ENCODE data around the gene C2CD4C.
"Not testable (repeated sequence)": the region's sequence is repeated elsewhere in the genome, so short reads cannot be mapped to it uniquely, and the experiment has no call there.

The C2CD4C gene

DNA sequence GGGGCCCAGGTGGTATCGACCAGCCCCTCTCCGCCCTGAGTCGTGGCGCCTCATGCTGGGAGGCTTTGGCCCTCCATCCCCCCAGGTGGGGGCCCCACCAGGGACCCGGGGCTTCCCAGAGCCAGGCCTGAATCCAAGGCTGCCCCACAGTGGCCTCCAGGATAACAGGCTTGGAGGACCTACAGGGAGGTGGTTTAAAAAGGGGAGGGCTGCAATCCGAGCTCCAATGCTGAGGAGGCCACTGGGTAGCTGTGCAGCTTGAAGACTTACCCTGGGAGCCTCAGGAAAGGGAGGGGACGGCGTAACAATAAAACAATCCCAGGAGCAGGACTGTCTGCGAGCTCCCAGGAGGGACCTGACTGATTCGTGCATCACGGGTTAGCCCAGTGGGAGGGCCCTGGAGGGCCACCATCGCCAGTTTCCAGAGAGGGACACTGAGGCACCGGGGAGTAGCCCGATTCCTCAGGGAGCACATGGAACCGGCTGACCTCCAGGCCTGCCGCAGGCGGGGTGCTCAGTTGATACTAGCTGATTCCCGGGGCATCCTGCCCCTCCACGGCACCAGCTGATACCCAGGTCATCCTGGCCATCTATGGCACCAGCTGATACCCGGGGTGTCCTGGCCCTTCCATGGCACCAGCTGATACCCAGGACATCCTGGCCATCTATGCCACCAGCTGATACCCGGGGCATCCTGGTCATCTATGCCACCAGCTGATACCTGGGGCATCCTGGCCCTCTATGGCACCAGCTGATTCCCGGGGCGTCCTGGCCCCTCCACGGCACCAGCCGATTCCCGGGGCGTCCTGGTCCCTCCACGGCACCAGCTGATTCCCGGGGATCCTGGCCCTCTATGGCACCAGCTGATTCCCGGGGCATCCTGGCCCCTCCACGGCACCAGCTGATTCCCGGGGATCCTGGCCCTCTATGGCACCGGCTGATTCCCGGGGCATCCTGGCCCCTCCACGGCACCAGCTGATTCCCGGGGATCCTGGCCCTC lies 3.7 kb upstream of the C2CD4C start:
- H3K27me3 Mint-ChIP-seq (ENCODE audit: low read depth): peaks cover 12% of the 10 kb centered on the region
- no peak overlapping the region for H3K27ac Mint-ChIP-seq
- H3K4me1 Mint-ChIP-seq (ENCODE audit: low read depth): peaks cover 4% of the 10 kb centered on the region
- no peaks in the 10 kb centered on the region for H3K9me3 Mint-ChIP-seq
- no peaks in the 10 kb centered on the region for H3K36me3 Mint-ChIP-seq (ENCODE audit: low read depth)
- H3K4me3 Mint-ChIP-seq: no peak overlapping the region

DNA sequence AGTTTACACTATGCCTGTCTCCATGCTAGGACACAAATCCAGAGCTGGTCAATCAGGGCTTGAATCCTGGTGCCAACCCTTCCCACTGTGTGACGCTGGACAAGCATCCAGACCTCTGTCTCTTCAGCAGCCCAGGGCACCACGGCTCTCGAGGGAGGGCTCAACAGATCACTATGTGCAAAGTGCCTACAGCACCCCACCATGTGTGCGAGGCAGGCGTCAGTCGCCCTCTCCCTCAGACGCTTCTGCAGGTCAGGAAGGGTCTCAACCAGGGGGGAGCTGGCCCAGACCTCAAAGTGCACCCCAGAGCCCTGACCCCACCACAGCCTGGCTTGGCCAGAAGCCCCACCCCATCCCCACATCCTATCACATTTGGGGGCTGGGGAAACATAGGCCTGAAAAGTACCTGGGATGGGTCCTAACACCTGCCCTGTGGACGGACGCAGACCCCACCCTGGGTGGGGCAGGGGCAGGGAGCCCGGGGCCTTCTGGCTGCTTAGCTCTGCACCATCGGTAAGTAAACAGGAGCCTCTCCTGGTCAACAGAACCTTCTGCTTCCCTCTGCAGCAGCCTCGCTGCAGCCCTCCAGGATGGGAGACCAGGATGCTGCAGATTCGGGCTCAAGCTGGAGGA lies 2.9 kb upstream of the C2CD4C start:
- peaks cover 12% of the 10 kb centered on the region for H3K27me3 Mint-ChIP-seq (ENCODE audit: low read depth)
- H3K4me1 Mint-ChIP-seq (ENCODE audit: low read depth): peaks cover 4% of the 10 kb centered on the region
- H3K9me3 Mint-ChIP-seq: no peaks in the 10 kb centered on the region
- H3K36me3 Mint-ChIP-seq (ENCODE audit: low read depth): no peaks in the 10 kb centered on the region
- H3K4me3 Mint-ChIP-seq: no peak overlapping the region
- no peak overlapping the region for H3K27ac Mint-ChIP-seq

DNA sequence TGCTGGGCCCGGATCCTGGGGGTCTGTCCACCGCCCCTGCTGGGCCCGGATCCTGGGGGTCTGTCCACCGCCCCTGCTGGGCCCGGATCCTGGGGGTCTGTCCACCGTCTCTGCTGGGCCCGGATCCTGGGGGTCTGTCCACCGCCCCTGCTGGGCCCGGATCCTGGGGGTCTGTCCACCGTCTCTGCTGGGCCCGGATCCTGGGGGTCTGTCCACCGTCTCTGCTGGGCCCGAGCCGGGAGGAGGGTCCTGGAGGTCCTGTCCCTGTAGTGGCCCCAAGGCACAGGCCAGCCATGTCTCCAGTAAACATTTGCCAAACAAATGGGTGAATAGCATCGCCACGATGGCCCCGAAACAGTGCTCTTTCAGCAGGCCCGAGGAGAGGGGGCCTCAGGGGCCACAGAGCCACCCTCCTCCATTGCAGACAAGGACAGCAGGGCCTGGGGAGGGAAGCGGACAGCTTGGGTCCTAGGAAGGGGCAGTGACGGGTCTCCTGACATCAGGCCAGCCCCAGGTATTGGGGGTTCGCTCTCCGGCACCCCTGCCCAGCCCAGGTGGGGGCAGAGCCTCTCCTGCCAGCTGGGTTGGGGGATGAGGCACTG lies 2.3 kb upstream of the C2CD4C start:
- not testable (repeated sequence) for H3K9me3 Mint-ChIP-seq; H3K27ac Mint-ChIP-seq; H3K4me1 Mint-ChIP-seq (ENCODE audit: low read depth); H3K36me3 Mint-ChIP-seq (ENCODE audit: low read depth); H3K4me3 Mint-ChIP-seq
- H3K27me3 Mint-ChIP-seq (ENCODE audit: low read depth): peaks cover 12% of the 10 kb centered on the region

DNA sequence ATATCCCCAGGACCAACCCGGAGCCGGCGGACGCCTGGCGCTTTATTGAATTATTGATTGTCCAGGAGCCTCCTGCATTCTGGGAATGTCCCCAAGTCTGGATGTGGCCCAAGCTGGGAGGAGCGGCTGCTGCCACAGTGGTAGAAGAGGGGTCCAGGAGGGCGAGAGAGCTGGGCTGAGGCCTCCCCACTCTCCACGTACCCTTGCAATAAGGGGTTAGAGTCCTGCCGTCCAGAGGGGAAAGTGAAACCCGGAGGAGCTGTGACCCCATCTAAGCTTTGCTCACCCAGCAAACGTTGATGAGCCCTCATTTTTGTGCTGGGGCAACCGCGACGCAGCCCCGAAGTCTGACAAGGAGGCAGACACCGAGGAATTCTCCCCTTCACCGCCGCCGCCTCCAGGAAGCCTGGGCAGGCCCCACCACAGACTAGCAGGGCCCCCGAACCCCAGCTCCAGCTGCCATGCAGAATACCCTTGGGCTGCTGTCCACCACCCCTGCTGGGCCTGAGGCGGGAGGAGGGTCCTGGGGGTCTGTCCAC lies 1.4 kb upstream of the C2CD4C start:
- no peaks in the 10 kb centered on the region for H3K36me3 Mint-ChIP-seq (ENCODE audit: low read depth)
- H3K27ac Mint-ChIP-seq: no peak overlapping the region
- H3K4me3 Mint-ChIP-seq: no peak overlapping the region
- H3K9me3 Mint-ChIP-seq: no peaks in the 10 kb centered on the region
- H3K27me3 Mint-ChIP-seq (ENCODE audit: low read depth): peaks cover 12% of the 10 kb centered on the region
- H3K4me1 Mint-ChIP-seq (ENCODE audit: low read depth): peaks cover 4% of the 10 kb centered on the region

DNA sequence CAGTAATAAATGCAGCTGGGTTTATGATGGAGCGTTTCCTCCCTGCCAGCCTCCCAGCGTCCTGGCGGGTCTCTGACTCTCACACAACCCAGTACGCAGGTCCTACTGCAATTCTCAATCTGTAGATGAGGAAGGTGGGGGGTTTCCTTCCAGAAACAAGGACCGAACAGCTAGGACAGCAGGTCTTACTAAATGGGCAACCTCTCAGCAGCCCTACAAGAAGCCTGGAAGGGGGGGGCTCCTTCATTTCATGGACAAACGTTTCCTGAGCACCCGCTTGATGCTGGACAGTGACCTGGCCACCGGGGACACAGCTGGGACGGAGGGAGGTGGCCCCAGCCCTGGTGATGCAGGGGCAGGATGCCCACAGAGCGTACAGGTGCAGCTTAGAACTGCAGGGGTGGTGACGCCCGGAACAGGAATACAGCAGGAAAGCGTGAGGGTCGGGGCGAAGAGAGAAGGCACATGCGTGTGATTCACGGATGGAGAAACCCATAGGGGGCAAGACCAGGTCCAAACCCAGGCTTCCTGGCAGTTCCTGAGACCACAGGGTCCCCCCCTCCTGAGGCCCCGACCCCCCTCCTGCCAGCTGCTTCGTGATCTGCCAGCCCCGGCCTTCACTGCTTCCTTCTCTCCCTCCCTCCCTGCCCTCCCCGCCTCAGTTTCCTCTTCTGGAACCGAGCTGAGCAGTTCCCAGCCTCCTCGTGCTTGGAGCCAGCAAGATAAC lies 732 bp upstream of the C2CD4C start:
- peaks cover 12% of the 10 kb centered on the region for H3K27me3 Mint-ChIP-seq (ENCODE audit: low read depth)
- H3K27ac Mint-ChIP-seq: no peak overlapping the region

DNA sequence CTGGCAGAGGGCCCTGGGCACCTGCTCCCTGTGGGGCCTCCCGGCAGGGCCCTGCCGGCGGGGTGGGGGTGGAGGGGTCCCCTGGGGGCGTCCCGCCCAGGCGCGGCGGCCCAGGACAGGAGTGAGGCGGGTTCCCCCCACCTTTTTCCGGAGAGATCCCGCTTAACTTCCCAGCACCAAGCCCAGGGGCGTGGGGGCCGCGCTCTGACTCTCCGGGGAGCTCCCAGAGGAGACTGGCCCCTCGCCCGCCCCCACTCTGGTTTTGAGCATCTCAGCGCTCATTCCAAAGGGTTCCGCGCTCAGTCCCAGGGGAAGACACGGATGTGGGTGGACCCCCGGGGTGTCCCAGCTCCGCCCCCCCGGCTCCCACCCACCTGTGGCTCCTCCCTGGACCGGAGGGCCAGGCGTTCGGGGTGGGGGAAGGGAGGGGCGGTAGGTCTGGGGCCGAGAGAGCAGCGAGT lies 476 bp downstream of the C2CD4C start:
- H3K27ac Mint-ChIP-seq: no peak overlapping the region
- no peaks in the 10 kb centered on the region for H3K36me3 Mint-ChIP-seq (ENCODE audit: low read depth)
- H3K4me3 Mint-ChIP-seq: no peak overlapping the region
- H3K27me3 Mint-ChIP-seq (ENCODE audit: low read depth): peaks cover 12% of the 10 kb centered on the region
- H3K4me1 Mint-ChIP-seq (ENCODE audit: low read depth): peaks cover 4% of the 10 kb centered on the region
- H3K9me3 Mint-ChIP-seq: no peaks in the 10 kb centered on the region

More for the DNA sequence above, 732 bp upstream of the C2CD4C start:
- Mint-ChIP-seq H3K4me3 (peak overlapping the region; percentile 46), H3K9me3 (no peaks in the 10 kb centered on the region), H3K36me3 (ENCODE audit: low read depth) (no peaks in the 10 kb centered on the region), H3K4me1 (ENCODE audit: low read depth) (peaks cover 4% of the 10 kb centered on the region)

DNA sequence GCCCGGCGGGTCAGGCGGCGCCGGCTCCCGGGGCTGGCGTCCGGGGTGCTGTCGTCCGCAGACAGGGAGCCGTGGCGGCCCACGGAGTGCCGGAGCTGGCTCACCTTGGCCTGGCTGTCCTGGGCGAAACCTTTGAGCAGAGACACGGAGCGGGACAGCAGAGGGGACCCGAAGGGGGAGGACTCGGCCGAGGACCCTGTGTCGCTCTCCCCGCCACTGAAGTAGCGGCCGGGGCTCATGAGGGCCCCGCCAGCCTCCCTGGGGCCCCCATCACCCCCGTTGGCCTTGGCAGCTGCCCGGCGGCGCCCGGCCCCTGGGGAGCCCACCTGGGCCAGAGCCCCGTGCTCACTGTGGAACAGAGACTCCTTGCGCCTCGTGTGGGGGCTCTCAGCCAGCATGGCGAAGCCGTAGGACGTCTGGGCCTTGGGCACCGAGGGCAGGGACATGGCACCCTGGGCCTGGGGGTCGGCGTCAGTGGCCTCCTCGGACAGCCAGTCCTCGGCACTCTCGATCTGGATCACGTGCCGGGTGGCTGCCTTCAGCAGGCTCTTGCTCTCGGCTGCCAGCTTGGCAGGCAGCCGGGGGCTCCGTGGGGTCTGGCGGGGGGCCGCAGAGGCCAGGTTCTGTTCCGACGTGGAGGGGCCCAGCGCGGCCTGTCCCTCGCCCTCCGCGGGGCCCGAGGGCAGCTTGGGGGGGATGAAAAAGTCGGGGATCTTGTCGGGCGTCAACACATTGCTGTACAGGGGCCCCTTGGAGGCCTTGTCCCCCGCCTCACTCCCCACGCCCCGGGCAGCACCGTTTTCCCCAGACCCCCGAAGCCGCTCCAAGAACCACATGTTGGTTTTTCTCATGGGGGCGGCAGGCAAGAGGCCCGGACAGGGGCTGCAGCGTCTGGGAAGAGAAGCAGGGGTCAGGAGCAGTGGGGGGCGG lies 1.2 kb downstream of the C2CD4C start:
- Mint-ChIP-seq H3K9me3 (no peaks in the 10 kb centered on the region), H3K4me3 (no peak overlapping the region), H3K36me3 (ENCODE audit: low read depth) (no peaks in the 10 kb centered on the region), H3K27ac (no peak overlapping the region), H3K27me3 (ENCODE audit: low read depth) (peaks cover 12% of the 10 kb centered on the region), H3K4me1 (ENCODE audit: low read depth) (peaks cover 4% of the 10 kb centered on the region)

DNA sequence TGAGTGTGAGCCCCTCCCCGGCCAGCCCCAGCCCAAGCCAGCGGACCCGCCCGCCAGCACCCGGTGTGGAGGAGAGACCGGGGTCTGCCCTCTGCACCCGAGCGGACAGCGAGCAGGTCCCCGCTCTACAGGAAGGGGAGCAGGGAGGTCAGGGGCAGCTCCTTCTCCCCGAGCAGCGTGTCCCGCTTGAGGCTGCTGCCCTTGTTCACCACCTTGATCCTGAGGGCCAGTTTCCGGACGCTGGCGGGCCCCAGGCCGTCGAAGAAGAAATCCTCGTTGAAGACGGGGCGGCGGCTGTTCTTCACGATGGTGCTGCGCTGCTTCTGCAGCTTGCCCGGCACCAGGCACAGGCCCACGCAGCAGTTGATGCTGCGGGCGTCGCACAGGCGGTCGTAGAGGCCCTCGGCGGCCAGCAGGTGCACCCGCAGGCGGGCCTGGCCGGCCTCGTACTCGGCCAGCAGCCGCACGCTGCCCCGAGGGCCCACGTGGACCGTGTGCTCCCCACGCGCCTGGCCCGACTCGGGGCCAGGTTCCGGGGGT lies 1.9 kb downstream of the C2CD4C start:
- H3K27ac Mint-ChIP-seq: no peak overlapping the region
- peaks cover 12% of the 10 kb centered on the region for H3K27me3 Mint-ChIP-seq (ENCODE audit: low read depth)
- no peaks in the 10 kb centered on the region for H3K36me3 Mint-ChIP-seq (ENCODE audit: low read depth)
- H3K4me3 Mint-ChIP-seq: no peak overlapping the region
- H3K4me1 Mint-ChIP-seq (ENCODE audit: low read depth): peaks cover 4% of the 10 kb centered on the region
- H3K9me3 Mint-ChIP-seq: no peaks in the 10 kb centered on the region

DNA sequence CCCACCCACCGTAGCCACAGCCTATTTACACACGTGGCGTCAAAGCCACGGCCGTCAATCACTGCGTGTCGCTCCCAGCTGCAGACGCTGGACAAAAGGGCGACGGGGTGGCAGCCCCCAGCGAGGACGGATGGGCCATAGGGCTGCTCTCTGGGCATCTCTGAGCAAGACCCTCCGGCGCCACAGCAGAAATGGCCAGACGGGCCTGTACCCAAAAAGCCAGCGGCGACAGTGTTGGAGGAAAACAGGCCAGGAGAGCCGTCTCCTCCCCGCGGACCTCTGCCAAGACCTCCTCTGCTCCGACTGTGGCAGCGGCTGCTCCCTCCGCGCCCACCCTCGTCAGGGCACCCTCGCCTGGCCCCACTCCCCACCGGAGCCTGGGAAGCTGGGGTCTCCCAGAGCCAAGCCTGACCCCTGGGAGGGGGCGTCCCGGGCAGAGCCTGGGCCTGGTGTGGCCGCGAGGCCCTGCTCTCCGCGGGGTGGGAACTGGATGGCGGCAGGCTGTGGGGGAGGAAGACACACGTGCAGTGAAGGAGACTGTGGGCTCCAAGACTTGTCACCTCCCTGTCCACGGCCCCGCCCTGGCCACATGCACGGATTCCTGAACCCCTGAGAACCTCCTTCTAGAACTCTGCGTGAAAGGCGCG lies 2.7 kb downstream of the C2CD4C start:
- Mint-ChIP-seq H3K9me3 (no peaks in the 10 kb centered on the region), H3K4me3 (no peak overlapping the region), H3K4me1 (ENCODE audit: low read depth) (peaks cover 4% of the 10 kb centered on the region), H3K27ac (no peak overlapping the region), H3K36me3 (ENCODE audit: low read depth) (no peaks in the 10 kb centered on the region), H3K27me3 (ENCODE audit: low read depth) (peaks cover 12% of the 10 kb centered on the region)

DNA sequence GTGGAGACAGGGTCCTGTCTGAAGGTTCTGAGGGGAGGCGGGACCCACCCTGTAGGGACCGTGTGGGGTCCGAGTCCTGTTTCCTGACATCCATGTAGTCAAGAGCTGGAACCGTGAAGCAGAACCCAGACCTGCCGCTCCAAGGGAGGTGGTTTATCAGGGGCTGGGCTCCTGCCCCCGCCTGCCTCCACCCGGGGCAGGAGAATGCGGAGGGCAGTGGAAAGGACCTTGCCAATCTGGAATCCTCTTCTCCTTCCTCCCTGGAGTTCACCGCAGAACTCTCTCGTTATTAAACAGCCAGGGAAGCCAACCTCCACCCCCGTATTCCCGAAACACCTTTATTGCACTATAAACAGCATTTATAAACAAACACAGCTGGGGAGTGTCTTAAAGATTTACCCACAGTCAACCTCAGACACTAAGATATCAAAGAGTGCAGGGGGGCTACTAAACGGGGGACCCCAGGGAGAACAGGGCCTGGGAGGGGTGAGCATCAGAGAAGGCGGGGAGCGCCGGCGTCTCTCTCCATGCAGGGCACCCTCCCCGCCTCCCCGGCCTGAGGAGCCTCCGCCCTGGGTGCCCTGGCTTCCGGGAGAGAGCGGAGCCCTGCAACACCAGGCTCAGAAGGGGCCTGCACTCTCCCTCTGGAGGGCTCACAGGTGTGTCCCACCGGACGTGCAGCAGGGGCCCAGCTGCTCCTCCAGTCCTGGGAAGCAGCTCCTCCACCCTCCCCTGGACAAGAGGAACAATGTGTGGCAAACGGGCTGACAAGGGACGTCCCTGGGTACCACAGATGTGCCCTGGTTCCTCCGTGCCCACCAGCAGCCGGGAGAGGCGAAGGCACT lies 3.6 kb downstream of the C2CD4C start:
- Mint-ChIP-seq H3K4me3 (no peak overlapping the region), H3K27ac (no peak overlapping the region), H3K27me3 (ENCODE audit: low read depth) (peaks cover 12% of the 10 kb centered on the region), H3K4me1 (ENCODE audit: low read depth) (peaks cover 4% of the 10 kb centered on the region), H3K36me3 (ENCODE audit: low read depth) (no peaks in the 10 kb centered on the region), H3K9me3 (no peaks in the 10 kb centered on the region)

DNA sequence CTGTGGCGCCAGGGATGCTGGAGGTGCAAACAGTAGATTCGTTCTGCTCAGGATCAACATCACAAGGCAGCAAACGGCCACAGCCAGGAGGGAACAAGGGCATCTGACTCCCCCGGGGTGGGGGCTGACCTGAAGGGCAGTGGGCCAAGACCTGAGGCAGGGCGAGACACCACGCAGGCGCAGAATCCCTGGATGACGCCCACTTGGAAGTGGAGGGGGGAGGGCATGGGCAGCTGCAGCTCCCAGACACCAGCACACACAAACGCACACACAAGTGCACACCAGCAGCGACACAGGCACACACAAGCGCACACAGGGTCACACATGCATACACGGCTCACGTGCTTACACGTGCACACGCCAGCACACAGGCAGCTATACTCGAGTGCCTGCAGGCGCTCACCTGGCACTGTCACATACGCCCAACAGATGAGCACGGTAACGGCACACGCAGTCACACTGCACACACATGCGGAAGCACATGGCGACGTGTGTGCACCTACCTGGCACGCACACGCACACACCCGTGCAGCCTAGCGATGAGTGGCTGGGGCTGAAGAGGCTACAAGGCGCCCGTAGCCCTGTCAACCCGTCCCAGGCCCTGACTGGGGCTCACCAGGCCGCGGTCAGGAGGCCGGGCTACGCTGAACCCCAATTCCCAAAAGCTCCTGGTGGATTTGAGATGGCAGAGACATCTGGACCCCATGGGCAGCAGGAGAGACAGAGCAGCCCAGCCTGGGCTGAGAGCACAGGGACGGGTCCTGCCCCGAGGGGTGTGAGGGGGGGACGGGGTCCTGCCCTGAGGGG lies 5.5 kb downstream of the C2CD4C start:
- no peak overlapping the region for H3K4me3 Mint-ChIP-seq
- H3K27me3 Mint-ChIP-seq (ENCODE audit: low read depth): no peaks in the 10 kb centered on the region
- H3K9me3 Mint-ChIP-seq: no peaks in the 10 kb centered on the region
- no peak overlapping the region for H3K27ac Mint-ChIP-seq
- H3K36me3 Mint-ChIP-seq (ENCODE audit: low read depth): no peaks in the 10 kb centered on the region
- no peaks in the 10 kb centered on the region for H3K4me1 Mint-ChIP-seq (ENCODE audit: low read depth)
